ENCODE results near the gene B4GALNT2.
"Not testable (repeated sequence)": the region's sequence is repeated elsewhere in the genome, so short reads cannot be mapped to it uniquely, and the experiment has no call there.

Gene B4GALNT2

GRCh38 chr17:49162866-49163265 lies 30.3 kb downstream of the B4GALNT2 start:
- H3K4me1 ChIP-seq (ENCODE audit: control insufficient read depth, insufficient read depth, low read length), result no peaks in the 10 kb centered on the region
- no peak overlapping the region for H3K4me3 ChIP-seq (ENCODE audit: low read length)
- H3K9ac ChIP-seq (ENCODE audit: low read length), result no peak overlapping the region
- no peaks in the 10 kb centered on the region for H3K9me3 ChIP-seq (ENCODE audit: control insufficient read depth, low read length)
- H3K27me3 ChIP-seq (ENCODE audit: control insufficient read depth, insufficient read depth, low read length), result peaks cover 4% of the 10 kb centered on the region
- no peaks in the 10 kb centered on the region for H3K36me3 ChIP-seq (ENCODE audit: control insufficient read depth, insufficient read depth, low read length)

DNA sequence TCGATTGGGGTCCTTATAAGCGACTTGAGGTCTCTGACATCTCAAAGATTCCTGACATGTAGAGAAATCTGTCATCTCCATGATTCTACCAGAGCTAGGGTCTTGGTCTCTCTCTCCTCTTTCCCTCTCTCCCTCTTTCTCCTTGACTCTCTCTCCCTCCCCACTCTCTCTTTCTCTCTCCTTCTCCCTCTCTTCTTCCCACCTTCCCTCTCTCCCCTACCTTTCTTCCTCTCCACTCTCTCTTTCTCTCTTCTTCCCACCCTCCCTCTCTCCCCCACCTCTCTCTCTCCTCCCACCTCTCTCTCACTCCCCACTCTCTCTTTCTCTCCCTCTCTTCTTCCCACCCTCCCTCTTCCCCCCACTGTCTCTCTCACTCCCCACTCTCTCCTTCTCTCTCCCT lies 32.6 kb downstream of the B4GALNT2 start:
- Histone ChIP-seq H3K36me3 (ENCODE audit: control insufficient read depth, insufficient read depth, low read length) (no peaks in the 10 kb centered on the region), H3K27me3 (ENCODE audit: control insufficient read depth, insufficient read depth, low read length) (peaks cover 8% of the 10 kb centered on the region), H3K9ac (ENCODE audit: low read length) (no peak overlapping the region), H3K4me3 (ENCODE audit: low read length) (no peak overlapping the region), H3K9me3 (ENCODE audit: control insufficient read depth, low read length) (no peaks in the 10 kb centered on the region), H3K4me1 (ENCODE audit: control insufficient read depth, insufficient read depth, low read length) (no peaks in the 10 kb centered on the region)

DNA sequence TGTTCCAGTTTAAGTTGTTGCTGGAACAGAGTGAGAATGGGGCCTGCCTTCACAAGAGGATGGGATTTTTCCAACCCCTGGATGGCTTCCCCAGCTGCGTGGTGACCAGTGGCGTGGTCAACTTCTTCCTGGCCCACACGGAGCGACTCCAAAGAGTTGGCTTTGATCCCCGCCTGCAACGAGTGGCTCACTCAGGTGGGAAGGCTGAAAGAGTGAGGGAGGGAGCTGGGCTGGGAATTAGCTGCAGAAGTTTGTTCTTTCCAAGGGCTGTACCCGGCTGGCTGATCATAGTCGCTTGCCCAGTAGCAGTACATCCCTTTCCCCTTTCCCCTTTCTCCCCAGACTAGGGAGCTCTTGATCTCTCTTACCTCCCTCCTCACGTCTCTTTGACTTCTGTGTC lies 36.1 kb downstream of the B4GALNT2 start:
- Histone ChIP-seq H3K4me1 (ENCODE audit: control insufficient read depth, insufficient read depth, low read length) (no peaks in the 10 kb centered on the region), H3K4me3 (ENCODE audit: low read length) (no peak overlapping the region), H3K9ac (ENCODE audit: low read length) (no peak overlapping the region), H3K9me3 (ENCODE audit: control insufficient read depth, low read length) (no peaks in the 10 kb centered on the region), H3K27me3 (ENCODE audit: control insufficient read depth, insufficient read depth, low read length) (peaks cover 8% of the 10 kb centered on the region), H3K36me3 (ENCODE audit: control insufficient read depth, insufficient read depth, low read length) (no peaks in the 10 kb centered on the region)

- no peaks in the 10 kb centered on the region for H3K4me1 ChIP-seq (ENCODE audit: control insufficient read depth, insufficient read depth, low read length)
- H3K4me3 ChIP-seq (ENCODE audit: low read length), result no peak overlapping the region
- no peak overlapping the region for H3K9ac ChIP-seq (ENCODE audit: low read length)
- H3K9me3 ChIP-seq (ENCODE audit: control insufficient read depth, low read length), result no peaks in the 10 kb centered on the region
- peaks cover 8% of the 10 kb centered on the region for H3K27me3 ChIP-seq (ENCODE audit: control insufficient read depth, insufficient read depth, low read length)
- no peaks in the 10 kb centered on the region for H3K36me3 ChIP-seq (ENCODE audit: control insufficient read depth, insufficient read depth, low read length)
These were observed 37.6 kb downstream of the B4GALNT2 start for GRCh38 chr17:49170216-49170615.

GRCh38 chr17:49170711-49171110 lies 38.1 kb downstream of the B4GALNT2 start:
- H3K27me3 ChIP-seq (ENCODE audit: control insufficient read depth, insufficient read depth, low read length); H3K9ac ChIP-seq (ENCODE audit: low read length); H3K4me1 ChIP-seq (ENCODE audit: control insufficient read depth, insufficient read depth, low read length): not testable (repeated sequence)

DNA sequence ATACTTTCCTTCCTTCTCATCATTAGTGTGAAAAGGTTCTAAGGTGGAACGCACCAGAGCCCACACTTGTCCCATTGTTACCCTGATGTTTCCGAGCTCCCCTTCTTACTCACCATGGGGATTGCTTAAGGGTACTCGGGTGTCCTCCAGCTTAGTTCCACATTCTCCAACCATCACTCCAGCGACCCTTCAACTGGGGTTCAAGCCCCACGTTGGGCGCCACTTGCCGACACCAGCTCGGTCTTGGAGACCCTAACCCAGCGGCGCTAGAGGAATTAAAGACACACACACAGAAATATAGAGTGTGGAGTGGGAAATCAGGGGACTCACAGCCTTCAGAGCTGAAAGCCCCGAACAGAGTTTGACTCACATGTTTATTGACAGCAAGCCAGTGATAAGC lies 43.4 kb downstream of the B4GALNT2 start:
- not testable (repeated sequence) for H3K4me1 ChIP-seq (ENCODE audit: control insufficient read depth, insufficient read depth, low read length); H3K9me3 ChIP-seq (ENCODE audit: control insufficient read depth, low read length); H3K27me3 ChIP-seq (ENCODE audit: control insufficient read depth, insufficient read depth, low read length); H3K36me3 ChIP-seq (ENCODE audit: control insufficient read depth, insufficient read depth, low read length); H3K4me3 ChIP-seq (ENCODE audit: low read length); H3K9ac ChIP-seq (ENCODE audit: low read length)

More at GRCh38 chr17:49170711-49171110, 38.1 kb downstream of the B4GALNT2 start:
- H3K36me3 ChIP-seq (ENCODE audit: control insufficient read depth, insufficient read depth, low read length); H3K4me3 ChIP-seq (ENCODE audit: low read length); H3K9me3 ChIP-seq (ENCODE audit: control insufficient read depth, low read length): not testable (repeated sequence)

GRCh38 chr17:49180303-49180702 lies 47.7 kb downstream of the B4GALNT2 start:
- Histone ChIP-seq H3K27me3 (ENCODE audit: control insufficient read depth, insufficient read depth, low read length) (no peaks in the 10 kb centered on the region), H3K4me3 (ENCODE audit: low read length) (no peak overlapping the region), H3K36me3 (ENCODE audit: control insufficient read depth, insufficient read depth, low read length) (no peaks in the 10 kb centered on the region), H3K9me3 (ENCODE audit: control insufficient read depth, low read length) (no peaks in the 10 kb centered on the region), H3K9ac (ENCODE audit: low read length) (no peak overlapping the region), H3K4me1 (ENCODE audit: control insufficient read depth, insufficient read depth, low read length) (no peaks in the 10 kb centered on the region)

DNA sequence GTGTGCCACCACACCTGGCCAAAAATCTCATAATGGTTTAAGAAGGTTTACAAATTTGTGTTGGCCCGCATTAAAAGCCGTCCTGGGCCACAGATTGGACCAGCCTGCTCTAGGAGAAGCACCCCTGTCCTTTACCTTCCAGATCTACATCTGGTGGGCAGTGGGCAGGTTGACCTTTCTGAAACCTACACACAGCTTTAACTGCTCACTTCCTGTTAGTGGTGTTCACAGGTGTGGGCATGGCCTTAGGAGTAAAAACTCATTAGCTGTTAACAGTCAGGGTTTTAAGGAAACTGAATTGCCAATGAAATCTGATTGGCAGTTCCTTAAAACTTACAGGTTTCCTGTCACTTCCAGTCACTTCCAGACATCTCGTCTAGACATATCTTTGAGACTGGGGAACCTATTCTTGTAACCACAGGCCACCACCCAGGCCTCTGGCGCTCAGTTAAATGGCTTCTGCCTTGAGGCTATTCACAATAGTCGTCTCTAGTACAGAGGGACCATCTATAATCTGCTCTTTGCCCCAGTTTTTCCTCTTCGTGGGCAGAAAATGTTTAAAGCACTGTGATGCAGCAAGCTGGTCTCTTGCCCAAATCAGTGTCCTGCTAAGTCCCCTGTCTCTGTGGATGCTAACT lies 48.5 kb downstream of the B4GALNT2 start:
- Histone ChIP-seq H3K9ac (ENCODE audit: low read length) (no peak overlapping the region), H3K9me3 (ENCODE audit: control insufficient read depth, low read length) (no peaks in the 10 kb centered on the region)

DNA sequence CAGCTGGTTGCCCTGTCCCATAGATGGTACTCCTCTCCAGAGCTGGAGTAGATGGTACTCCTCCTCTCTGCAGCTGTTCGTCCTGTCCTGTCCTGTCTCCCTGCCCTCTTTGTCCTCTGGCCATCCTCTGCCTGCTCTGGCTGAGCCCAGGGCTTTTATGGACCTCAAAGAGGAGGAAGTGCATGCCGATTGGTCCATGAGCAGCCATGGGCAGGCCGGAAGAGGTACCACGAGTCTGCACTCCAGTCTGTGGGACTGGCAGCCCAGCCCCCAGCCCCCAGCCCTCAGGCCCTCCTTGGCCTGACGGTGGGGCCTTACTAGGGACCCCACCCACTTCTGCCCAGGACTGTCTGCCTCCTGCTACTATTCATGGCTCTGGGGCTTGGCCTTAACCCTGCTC lies 50.8 kb downstream of the B4GALNT2 start:
- H3K9me3 ChIP-seq (ENCODE audit: control insufficient read depth, low read length), result no peaks in the 10 kb centered on the region
- H3K4me3 ChIP-seq (ENCODE audit: low read length), result no peak overlapping the region
- no peaks in the 10 kb centered on the region for H3K4me1 ChIP-seq (ENCODE audit: control insufficient read depth, insufficient read depth, low read length)
- H3K27me3 ChIP-seq (ENCODE audit: control insufficient read depth, insufficient read depth, low read length), result no peaks in the 10 kb centered on the region
- H3K9ac ChIP-seq (ENCODE audit: low read length), result no peak overlapping the region
- H3K36me3 ChIP-seq (ENCODE audit: control insufficient read depth, insufficient read depth, low read length), result no peaks in the 10 kb centered on the region

More for the DNA sequence above, 48.5 kb downstream of the B4GALNT2 start:
- Histone ChIP-seq H3K4me3 (ENCODE audit: low read length) (no peak overlapping the region), H3K4me1 (ENCODE audit: control insufficient read depth, insufficient read depth, low read length) (no peaks in the 10 kb centered on the region), H3K27me3 (ENCODE audit: control insufficient read depth, insufficient read depth, low read length) (no peaks in the 10 kb centered on the region), H3K36me3 (ENCODE audit: control insufficient read depth, insufficient read depth, low read length) (no peaks in the 10 kb centered on the region)

DNA sequence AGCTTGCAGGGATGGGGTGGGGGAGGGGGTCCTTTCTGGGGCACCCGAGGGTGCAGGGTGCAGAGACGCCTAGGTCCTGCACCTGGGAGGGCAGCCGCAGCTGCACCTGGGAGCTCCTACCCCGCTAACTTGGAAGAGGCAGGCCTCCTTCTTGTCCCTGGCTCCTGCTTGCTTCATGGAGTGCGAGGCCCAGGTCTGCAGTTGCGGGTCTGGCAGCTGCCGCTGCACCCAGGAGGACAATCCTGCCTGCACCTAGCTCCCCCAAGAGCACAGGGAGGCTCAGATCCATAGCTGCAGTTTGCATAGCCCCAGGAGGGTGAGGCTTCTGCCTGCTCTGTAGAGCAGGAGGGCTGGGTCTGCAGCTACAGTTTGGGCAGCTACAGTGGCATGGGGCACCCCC lies 51.2 kb downstream of the B4GALNT2 start:
- Histone ChIP-seq H3K9ac (ENCODE audit: low read length) (no peak overlapping the region), H3K27me3 (ENCODE audit: control insufficient read depth, insufficient read depth, low read length) (no peaks in the 10 kb centered on the region), H3K4me3 (ENCODE audit: low read length) (no peak overlapping the region), H3K4me1 (ENCODE audit: control insufficient read depth, insufficient read depth, low read length) (no peaks in the 10 kb centered on the region), H3K9me3 (ENCODE audit: control insufficient read depth, low read length) (no peaks in the 10 kb centered on the region), H3K36me3 (ENCODE audit: control insufficient read depth, insufficient read depth, low read length) (no peaks in the 10 kb centered on the region)

DNA sequence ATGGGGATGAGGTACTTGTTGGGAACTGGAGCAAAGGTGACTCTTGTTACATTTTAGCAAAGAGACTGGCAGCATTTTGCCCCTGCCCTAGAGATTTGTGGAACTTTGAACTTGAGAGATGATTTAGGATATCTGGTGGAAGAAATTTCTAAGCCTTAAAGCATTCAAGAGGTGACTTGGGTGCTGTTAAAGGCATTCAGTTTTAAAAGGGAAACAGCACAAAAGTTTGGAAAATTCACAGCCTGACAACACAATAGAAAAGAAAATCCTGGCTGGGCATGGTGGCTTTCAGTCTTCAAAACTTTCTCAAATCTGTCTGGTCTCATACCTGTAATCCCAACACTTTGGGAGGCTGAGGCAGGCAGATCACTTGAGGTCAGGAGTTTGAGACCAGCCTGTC lies 52.0 kb downstream of the B4GALNT2 start:
- not testable (repeated sequence) for H3K4me3 ChIP-seq (ENCODE audit: low read length); H3K4me1 ChIP-seq (ENCODE audit: control insufficient read depth, insufficient read depth, low read length); H3K36me3 ChIP-seq (ENCODE audit: control insufficient read depth, insufficient read depth, low read length); H3K27me3 ChIP-seq (ENCODE audit: control insufficient read depth, insufficient read depth, low read length); H3K9me3 ChIP-seq (ENCODE audit: control insufficient read depth, low read length); H3K9ac ChIP-seq (ENCODE audit: low read length)

- H3K9ac ChIP-seq (ENCODE audit: low read length); H3K4me3 ChIP-seq (ENCODE audit: low read length); H3K9me3 ChIP-seq (ENCODE audit: control insufficient read depth, low read length): not testable (repeated sequence)
These were observed 52.8 kb downstream of the B4GALNT2 start for GRCh38 chr17:49185381-49185780.

GRCh38 chr17:49187301-49187700 lies 54.7 kb downstream of the B4GALNT2 start:
- H3K36me3 ChIP-seq (ENCODE audit: control insufficient read depth, insufficient read depth, low read length), result no peaks in the 10 kb centered on the region
- H3K27me3 ChIP-seq (ENCODE audit: control insufficient read depth, insufficient read depth, low read length), result no peaks in the 10 kb centered on the region
- no peaks in the 10 kb centered on the region for H3K9me3 ChIP-seq (ENCODE audit: control insufficient read depth, low read length)
- H3K4me3 ChIP-seq (ENCODE audit: low read length), result no peak overlapping the region
- H3K4me1 ChIP-seq (ENCODE audit: control insufficient read depth, insufficient read depth, low read length), result no peaks in the 10 kb centered on the region
- no peak overlapping the region for H3K9ac ChIP-seq (ENCODE audit: low read length)

More at GRCh38 chr17:49185381-49185780, 52.8 kb downstream of the B4GALNT2 start:
- H3K36me3 ChIP-seq (ENCODE audit: control insufficient read depth, insufficient read depth, low read length); H3K27me3 ChIP-seq (ENCODE audit: control insufficient read depth, insufficient read depth, low read length); H3K4me1 ChIP-seq (ENCODE audit: control insufficient read depth, insufficient read depth, low read length): not testable (repeated sequence)
